Measurements from ENCODE around the gene NPLOC4. TPM values are rescaled to one million over a fixed set of nuclear protein-coding genes. Genes with fewer than 3 reads are reported as not detected.

The NPLOC4 gene
- total and polyA plus RNA-seq, 2 donors (not counting 1 experiment from before 2014, with no cell fraction given) = 70.2 to 101 TPM

DNA sequence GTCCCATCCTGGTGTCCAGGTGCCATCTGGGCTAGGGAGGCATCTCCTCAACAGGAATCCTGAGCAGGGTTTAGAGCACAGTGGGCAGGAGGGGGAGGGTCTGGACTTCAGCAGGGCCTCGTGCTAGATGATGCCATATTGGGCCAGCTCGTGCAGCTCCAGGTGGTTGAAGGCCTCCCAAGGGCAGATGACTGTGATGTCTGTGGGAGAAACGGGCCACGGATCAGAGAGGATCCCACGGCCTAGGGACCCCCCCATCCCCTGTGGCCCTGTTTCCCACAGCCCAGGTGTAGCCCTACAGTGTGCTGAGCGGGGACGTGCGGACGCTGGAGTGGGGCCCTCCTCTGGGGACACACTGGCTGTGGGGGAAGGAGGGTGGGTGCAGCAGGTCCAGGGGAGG is 14.0 kb upstream of the NPLOC4 start:
- ATAC-seq (ENCODE audit: low read depth) = no peak
- intact Hi-C loops (cut with micrococcal nuclease) = no loop called here
- H3K27me3 ChIP-seq (replicated peaks in 1 of 4; ENCODE audit: control extremely low read depth in 1 of 4, control insufficient read depth in 3 of 4, insufficient read depth in 4 of 4, low read length in 3 of 4) = peaks cover 0 to 36% (median 4%) of the 10 kb centered on the region in 4 experiments
- no peak for TF ChIP-seq EZH2 (IDR thresholded peaks at IDR 0.05; ENCODE audit: borderline replicate concordance, insufficient read depth, low read depth, low read length, poor library complexity, severe bottlenecking)
- TF ChIP-seq, protein P1, sequence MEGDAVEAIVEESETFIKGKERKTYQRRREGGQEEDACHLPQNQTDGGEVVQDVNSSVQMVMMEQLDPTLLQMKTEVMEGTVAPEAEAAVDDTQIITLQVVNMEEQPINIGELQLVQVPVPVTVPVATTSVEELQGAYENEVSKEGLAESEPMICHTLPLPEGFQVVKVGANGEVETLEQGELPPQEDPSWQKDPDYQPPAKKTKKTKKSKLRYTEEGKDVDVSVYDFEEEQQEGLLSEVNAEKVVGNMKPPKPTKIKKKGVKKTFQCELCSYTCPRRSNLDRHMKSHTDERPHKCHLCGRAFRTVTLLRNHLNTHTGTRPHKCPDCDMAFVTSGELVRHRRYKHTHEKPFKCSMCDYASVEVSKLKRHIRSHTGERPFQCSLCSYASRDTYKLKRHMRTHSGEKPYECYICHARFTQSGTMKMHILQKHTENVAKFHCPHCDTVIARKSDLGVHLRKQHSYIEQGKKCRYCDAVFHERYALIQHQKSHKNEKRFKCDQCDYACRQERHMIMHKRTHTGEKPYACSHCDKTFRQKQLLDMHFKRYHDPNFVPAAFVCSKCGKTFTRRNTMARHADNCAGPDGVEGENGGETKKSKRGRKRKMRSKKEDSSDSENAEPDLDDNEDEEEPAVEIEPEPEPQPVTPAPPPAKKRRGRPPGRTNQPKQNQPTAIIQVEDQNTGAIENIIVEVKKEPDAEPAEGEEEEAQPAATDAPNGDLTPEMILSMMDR (IDR thresholded peaks at IDR 0.05) = no peak
- H3K36me3 ChIP-seq (replicated peaks in 1 of 2; ENCODE audit: control extremely low read depth in 1 of 2, control insufficient read depth in 1 of 2, extremely low read depth in 1 of 2, insufficient read depth in 2 of 2, low read length in 1 of 2) = no peaks in the 10 kb centered on the region
- H3K9ac ChIP-seq (ENCODE audit: low read length) = no peak overlapping the region
- no peaks in the 10 kb centered on the region for H4K20me1 ChIP-seq (ENCODE audit: control insufficient read depth, insufficient read depth, low read length, poor library complexity, severe bottlenecking)
- no peak overlapping the region for H2AFZ ChIP-seq (ENCODE audit: insufficient read depth, low read depth, low read length, poor library complexity, severe bottlenecking)
- peaks cover 0 to 21% (median 3%) of the 10 kb centered on the region in 3 donors for H3K9me3 ChIP-seq (ENCODE audit: control extremely low read depth in 1 of 3, control insufficient read depth in 2 of 3, insufficient read depth in 1 of 3, low read length in 2 of 3)
- peaks cover 12 to 18% of the 10 kb centered on the region in 2 donors for H3K4me1 ChIP-seq (ENCODE audit: control insufficient read depth in 2 of 2, insufficient read depth in 2 of 2, low read length in 2 of 2)
- DNase-seq = no peak
- no peaks in the 10 kb centered on the region for H3K79me2 ChIP-seq (ENCODE audit: control insufficient read depth, insufficient read depth, low read length)
- POLR2A ChIA-PET = no interaction called here
- no peak overlapping the region for H3K27ac Mint-ChIP-seq
- H3K4me2 ChIP-seq (replicated peaks; ENCODE audit: low read depth, low read length, poor library complexity, severe bottlenecking) = no peak overlapping the region
- H3K4me3 ChIP-seq (ENCODE audit: control extremely low read depth in 1 of 5, extremely low read depth in 1 of 5, insufficient read depth in 1 of 5, low read depth in 2 of 5, low read length in 4 of 5) = no peak overlapping the region
- CTCF ChIA-PET = no interaction called here
- H3K27ac ChIP-seq (ENCODE audit: low read length in 2 of 2) = no peak overlapping the region
- peaks cover 18% of the 10 kb centered on the region for H3K27me3 Mint-ChIP-seq
- H3K4me3 Mint-ChIP-seq = no peak overlapping the region
- no peaks in the 10 kb centered on the region for H3K9me3 Mint-ChIP-seq (ENCODE audit: insufficient read depth)
- WGBS (ENCODE audit: insufficient coverage) = 90% methylated on average over 5 of the region's 9 CpGs
- H3K4me1 Mint-ChIP-seq = peaks cover 15% of the 10 kb centered on the region

DNA sequence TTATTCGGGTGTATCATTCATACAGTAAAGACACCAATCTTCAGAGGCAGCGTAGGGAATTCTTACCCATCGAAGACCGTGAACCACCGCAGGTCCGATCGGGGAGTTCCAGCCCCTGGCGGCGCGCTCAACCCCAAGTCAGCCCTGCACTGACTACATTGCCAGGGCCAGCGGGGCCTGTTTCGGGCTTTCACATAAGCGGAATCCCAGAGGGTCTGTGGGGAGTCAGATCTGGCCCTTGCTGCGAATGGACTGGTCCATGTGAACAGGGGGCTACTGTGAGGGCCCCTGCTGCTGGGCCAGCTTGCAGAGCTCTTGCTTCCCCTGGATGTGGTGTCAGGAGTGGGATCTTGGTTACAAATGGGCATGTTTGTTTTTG is 11.8 kb upstream of the NPLOC4 start:
- Histone ChIP-seq H3K27me3 (replicated peaks in 1 of 4; ENCODE audit: control extremely low read depth in 1 of 4, control insufficient read depth in 3 of 4, insufficient read depth in 4 of 4, low read length in 3 of 4) (peaks cover 0 to 27% (median 4%) of the 10 kb centered on the region in 4 experiments), H2AFZ (ENCODE audit: insufficient read depth, low read depth, low read length, poor library complexity, severe bottlenecking) (no peak overlapping the region), H3K4me3 (ENCODE audit: control extremely low read depth in 1 of 5, extremely low read depth in 1 of 5, insufficient read depth in 1 of 5, low read depth in 2 of 5, low read length in 4 of 5) (no peak overlapping the region), H3K79me2 (ENCODE audit: control insufficient read depth, insufficient read depth, low read length) (no peaks in the 10 kb centered on the region), H3K36me3 (replicated peaks in 1 of 2; ENCODE audit: control extremely low read depth in 1 of 2, control insufficient read depth in 1 of 2, extremely low read depth in 1 of 2, insufficient read depth in 2 of 2, low read length in 1 of 2) (no peaks in the 10 kb centered on the region), H3K9ac (ENCODE audit: low read length) (no peak overlapping the region), H3K27ac (ENCODE audit: low read length in 2 of 2) (no peak overlapping the region), H3K9me3 (ENCODE audit: control extremely low read depth in 1 of 3, control insufficient read depth in 2 of 3, insufficient read depth in 1 of 3, low read length in 2 of 3) (peaks cover 0 to 21% (median 3%) of the 10 kb centered on the region in 3 donors), H3K4me1 (ENCODE audit: control insufficient read depth in 2 of 2, insufficient read depth in 2 of 2, low read length in 2 of 2) (peaks cover 8 to 13% of the 10 kb centered on the region in 2 donors), H3K4me2 (replicated peaks; ENCODE audit: low read depth, low read length, poor library complexity, severe bottlenecking) (no peak overlapping the region), H4K20me1 (ENCODE audit: control insufficient read depth, insufficient read depth, low read length, poor library complexity, severe bottlenecking) (no peaks in the 10 kb centered on the region)
- H3K27ac Mint-ChIP-seq = no peak overlapping the region
- ChIA-PET POLR2A (no interaction called here), CTCF (interaction anchor here (1.3 kb wide), 1 partner anchor 27 kb away, joined by 3 read pairs; no protein-coding TSS in a partner anchor)
- intact Hi-C loops (cut with micrococcal nuclease) = no loop called here
- H3K27me3 Mint-ChIP-seq = peaks cover 18% of the 10 kb centered on the region
- H3K9me3 Mint-ChIP-seq (ENCODE audit: insufficient read depth) = no peaks in the 10 kb centered on the region
- 80% methylated on average over 13 of the region's 14 CpGs for WGBS (ENCODE audit: insufficient coverage)
- no peak for TF ChIP-seq EZH2 (IDR thresholded peaks at IDR 0.05; ENCODE audit: borderline replicate concordance, insufficient read depth, low read depth, low read length, poor library complexity, severe bottlenecking)
- TF ChIP-seq, protein P1 (IDR thresholded peaks at IDR 0.05) = no peak
- ATAC-seq (ENCODE audit: low read depth) (no peak), DNase-seq (no peak)
- H3K4me1 Mint-ChIP-seq = peaks cover 12% of the 10 kb centered on the region
- H3K4me3 Mint-ChIP-seq = no peak overlapping the region
